HG02610 (cell line): ENCODE measurements around the gene AKAP17A.
"Not testable (repeated sequence)": the region's sequence is repeated elsewhere in the genome, so short reads cannot be mapped to it uniquely, and the experiment has no call there.

ENCODE experiments used
- ATAC-seq: cut with Tn5 transposase; IDR thresholded peaks from one replicate; pipeline ENCODE4 v1.9.1; 2021; ENCODE audit warnings: mild to moderate bottlenecking, moderate library complexity; ENCODE audit not compliant: unreplicated experiment

The AKAP17A gene, protein sequence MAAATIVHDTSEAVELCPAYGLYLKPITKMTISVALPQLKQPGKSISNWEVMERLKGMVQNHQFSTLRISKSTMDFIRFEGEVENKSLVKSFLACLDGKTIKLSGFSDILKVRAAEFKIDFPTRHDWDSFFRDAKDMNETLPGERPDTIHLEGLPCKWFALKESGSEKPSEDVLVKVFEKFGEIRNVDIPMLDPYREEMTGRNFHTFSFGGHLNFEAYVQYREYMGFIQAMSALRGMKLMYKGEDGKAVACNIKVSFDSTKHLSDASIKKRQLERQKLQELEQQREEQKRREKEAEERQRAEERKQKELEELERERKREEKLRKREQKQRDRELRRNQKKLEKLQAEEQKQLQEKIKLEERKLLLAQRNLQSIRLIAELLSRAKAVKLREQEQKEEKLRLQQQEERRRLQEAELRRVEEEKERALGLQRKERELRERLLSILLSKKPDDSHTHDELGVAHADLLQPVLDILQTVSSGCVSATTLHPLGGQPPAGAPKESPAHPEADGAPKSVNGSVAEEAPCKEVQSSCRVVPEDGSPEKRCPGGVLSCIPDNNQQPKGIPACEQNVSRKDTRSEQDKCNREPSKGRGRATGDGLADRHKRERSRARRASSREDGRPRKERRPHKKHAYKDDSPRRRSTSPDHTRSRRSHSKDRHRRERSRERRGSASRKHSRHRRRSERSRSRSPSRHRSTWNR

GRCh38 chrX:1591102-1591862, at the start of gene AKAP17A:
TSS of gene AKAP17A (plus strand) at chrX:1591604. CDS start at chrX:1593463, 1,859 bp downstream.
- peak; percentile 89 for ATAC-seq

DNA sequence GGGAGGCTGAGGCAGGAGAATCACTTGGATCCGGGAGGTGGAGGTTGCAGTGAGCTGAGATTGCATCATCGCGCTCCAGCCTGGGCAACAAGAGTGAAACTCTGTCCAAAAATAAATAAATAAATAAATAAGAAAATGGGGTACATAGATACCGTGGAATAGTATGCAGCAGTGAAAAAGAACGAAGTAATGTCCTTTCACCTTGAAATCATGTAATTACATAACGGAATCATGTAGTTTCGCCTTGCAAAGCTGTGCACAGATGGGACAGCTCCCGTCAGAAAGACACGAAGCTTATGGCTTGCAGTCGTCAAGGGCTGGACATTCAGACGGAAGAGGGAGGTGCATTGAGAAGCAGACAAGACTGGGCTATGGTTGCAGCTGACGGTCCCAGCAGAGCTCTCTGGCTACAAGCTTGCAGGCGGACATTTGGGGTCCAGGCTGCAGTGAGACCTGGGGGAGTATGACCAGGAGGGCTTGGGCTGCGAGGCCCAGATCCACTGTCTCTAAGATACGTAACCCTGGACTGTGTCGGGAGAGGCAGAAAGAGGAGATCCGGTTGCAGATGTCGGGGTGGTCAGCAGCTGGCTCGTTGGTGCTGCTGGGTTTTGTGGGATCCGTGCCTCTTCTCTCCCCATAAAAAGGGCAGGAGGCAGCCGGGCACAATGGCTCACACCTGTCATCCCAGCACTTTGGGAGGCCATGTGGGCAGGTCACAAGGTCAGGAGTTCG, 48.2 kb upstream of the AKAP17A start:
- ATAC-seq = no peak

- no peak for ATAC-seq
These were observed 45.5 kb upstream of the AKAP17A start for GRCh38 chrX:1545776-1546408.

DNA sequence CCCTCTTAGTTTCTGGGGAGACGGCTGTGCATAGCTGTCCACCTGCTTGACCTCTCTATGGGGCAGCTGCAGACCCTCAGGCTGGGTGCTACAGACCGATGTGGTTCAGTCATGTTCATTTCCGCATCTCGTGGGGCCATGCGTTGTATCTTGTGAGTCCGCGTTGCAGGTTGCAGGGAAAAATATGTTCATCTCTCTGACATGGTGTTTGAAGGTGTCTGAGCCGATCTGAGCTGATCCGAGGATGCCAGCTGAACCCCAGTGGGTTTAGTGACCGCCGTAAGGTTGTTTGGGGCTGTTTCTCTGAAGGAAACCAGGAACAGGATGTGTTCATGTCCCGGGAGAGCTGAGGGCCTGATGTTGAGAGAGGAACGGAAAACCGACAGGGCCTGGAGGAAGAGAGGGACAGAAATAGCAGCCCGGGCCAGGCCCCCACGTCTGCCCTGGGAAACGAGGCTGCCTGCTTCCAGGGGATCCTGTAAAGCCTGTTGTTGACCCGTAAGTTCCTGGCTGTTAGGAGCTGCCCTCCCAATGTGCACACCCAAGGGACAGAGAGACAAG, 44.6 kb upstream of the AKAP17A start:
- no peak for ATAC-seq

DNA sequence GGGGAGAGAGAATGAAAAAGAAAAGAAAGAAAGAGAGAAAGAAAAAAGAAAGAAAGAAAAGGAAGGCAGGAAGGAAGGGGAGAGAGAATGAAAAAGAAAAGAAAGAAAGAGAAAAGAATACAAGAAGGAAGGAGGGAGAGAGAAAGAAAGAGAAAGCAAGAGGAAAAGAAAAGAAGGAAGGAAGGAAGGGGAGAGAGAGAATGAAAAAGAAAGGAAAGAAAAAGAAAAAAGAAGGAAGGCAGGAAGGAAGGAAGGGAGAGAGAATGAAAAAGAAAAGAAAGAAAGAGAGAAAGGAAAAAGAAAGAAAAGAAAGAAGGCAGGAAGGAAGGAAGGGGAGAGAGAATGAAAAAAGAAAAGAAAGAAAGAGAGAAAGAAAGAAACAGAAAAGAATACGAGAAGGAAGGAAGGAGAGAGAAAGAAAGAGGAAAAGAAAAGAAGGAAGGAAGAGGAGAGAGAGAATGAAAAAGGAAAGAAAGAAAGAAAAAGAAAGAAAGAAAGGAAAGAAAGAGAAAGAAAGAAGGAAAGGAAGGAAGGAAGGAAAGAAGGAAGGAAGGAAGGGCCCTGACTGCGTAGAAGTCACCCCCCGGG, 39.4 kb upstream of the AKAP17A start:
- ATAC-seq = no peak

- no peak for ATAC-seq
These were observed 36.8 kb upstream of the AKAP17A start for GRCh38 chrX:1554469-1555210.

- no peak for ATAC-seq
These were observed 36.0 kb upstream of the AKAP17A start for GRCh38 chrX:1555370-1555769.

DNA sequence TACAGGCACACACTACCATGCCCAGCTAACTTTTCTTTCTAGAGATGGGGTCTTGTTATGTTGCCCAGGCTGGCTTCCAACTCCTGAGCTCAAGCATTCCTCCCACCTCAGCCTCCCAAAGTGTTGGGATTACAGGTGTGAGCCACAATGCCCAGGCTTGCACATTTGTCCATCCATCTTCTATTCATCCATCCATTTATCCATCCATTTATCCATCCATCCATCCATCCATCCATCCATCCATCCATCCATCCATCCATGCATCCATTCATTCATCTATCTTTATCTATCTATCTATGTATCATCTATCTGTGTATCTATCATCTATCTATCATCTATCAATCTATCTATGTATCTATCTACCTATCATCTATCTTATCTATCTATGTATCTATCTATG, 34.0 kb upstream of the AKAP17A start:
- ATAC-seq = not testable (repeated sequence)

GRCh38 chrX:1558761-1559468, 32.5 kb upstream of the AKAP17A start:
- no peak for ATAC-seq

- no peak for ATAC-seq
These were observed 30.2 kb upstream of the AKAP17A start for GRCh38 chrX:1561164-1561563.

- ATAC-seq = not testable (repeated sequence)
These were observed 27.3 kb upstream of the AKAP17A start for GRCh38 chrX:1564077-1564476.

DNA sequence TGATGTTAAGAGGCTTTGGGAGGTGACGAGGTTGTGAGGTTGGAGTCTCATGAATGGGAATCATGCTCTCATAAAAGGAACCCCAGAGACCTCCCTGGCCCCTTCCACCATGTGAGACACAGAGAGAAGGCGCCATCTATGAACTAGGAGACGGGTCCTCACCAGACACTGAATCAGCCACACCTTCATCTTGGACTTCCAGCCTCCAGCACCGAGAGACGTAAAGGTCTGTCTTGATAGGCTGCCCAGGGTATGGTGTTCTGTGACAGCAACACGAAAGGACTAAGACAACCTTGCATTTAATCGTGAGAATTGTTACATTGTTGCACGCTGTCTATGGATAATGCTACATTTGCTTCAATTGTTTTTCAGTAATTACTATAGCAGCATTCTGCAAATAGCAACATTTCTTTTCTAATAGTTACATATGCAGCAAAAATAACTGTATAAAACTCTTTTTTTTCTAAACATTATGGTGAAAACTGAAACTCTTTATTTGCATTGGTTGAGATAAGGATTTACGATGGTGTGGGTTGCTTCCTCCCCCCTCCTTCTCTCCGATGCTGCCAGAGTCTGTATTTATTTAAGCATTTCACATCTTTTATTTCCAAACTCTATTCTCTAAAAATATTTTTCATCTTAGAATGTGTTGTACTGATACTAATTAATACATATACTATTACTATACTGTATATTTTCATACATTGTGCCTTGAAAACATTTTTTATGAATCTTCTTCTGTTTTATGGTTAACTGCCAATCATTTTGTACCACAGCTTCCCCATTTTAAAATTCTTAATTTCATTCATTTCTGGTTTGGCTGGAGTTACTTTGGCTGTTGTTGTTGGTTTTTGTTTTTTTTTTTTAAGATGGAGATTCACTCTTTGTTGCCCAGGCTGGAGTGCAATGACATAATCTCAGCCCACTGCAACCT, 26.4 kb upstream of the AKAP17A start:
- ATAC-seq = peak; percentile 44

- ATAC-seq = not testable (repeated sequence)
These were observed 17.2 kb upstream of the AKAP17A start for GRCh38 chrX:1574181-1574580.

GRCh38 chrX:1576201-1576992, 15.0 kb upstream of the AKAP17A start:
- no peak for ATAC-seq

- no peak for ATAC-seq
These were observed 13.6 kb upstream of the AKAP17A start for GRCh38 chrX:1577845-1578244.

- ATAC-seq = no peak
These were observed 12.8 kb upstream of the AKAP17A start for GRCh38 chrX:1578511-1579173.
